AG04450 (cell line): ENCODE data around the gene TMEM141. TPM values are rescaled to one million over a fixed set of nuclear protein-coding genes. Genes with fewer than 3 reads are reported as not detected.
"Not testable (repeated sequence)": the region's sequence is repeated elsewhere in the genome, so short reads cannot be mapped to it uniquely, and the experiment has no call there.

Source experiments
- CTCF ChIA-PET: fragments of 300-600, 350-600 bp; formaldehyde crosslinking; extraction: SDS; loops from one replicate; lab custom pipeline; 2022; ENCODE audit warnings: antibody characterized with exemption, inconsistent platforms; lab: Charles Lee
- POLR2A ChIA-PET: fragments of 350-600 bp; formaldehyde crosslinking; extraction: SDS; loops from one replicate; lab custom pipeline; 2021; ENCODE audit warnings: antibody characterized with exemption, inconsistent platforms; lab: Yijun Ruan, JAX
- DNase-seq: peaks from one replicate; pipeline ENCODE4 v3.0.0-alpha.2; 2011; ENCODE audit warnings: low read depth, low spot score
- H3K27ac ChIP-seq: one replicate; pipeline ENCODE4 v1.5.1; 2012; ENCODE audit warnings: low read depth, low read length, control low read depth
- H3K27me3 ChIP-seq: one replicate; pipeline ENCODE4 v1.6.0; 2012; ENCODE audit warnings: low read length; ENCODE audit not compliant: control insufficient read depth, insufficient read depth
- H3K4me3 ChIP-seq: 2 replicates; pipeline ENCODE4 v1.5.1; 2011; ENCODE audit warnings: mild to moderate bottlenecking, low read depth, low read length, control low read depth
- H3K9me3 ChIP-seq: 2 replicates; pipeline ENCODE4 v1.5.1; 2012; ENCODE audit warnings: low read length; ENCODE audit not compliant: control insufficient read depth, insufficient read depth
- CTCF ChIP-seq: IDR thresholded peaks from 2 replicates; pipeline ENCODE4 v1.5.1; 2011; ENCODE audit warnings: low read depth, low read length, control low read depth, inconsistent platforms
- polyA plus RNA-seq: library from polyadenylated mRNA; depleted of rRNA; stranded (reverse); fragments of >200 nt; gene quantifications from 2 replicates; pipeline ENCODE4 v1.2.3, GENCODE V29; 2011

Gene TMEM141
- polyA plus RNA-seq, 1 experiment: 34.9 TPM

DNA sequence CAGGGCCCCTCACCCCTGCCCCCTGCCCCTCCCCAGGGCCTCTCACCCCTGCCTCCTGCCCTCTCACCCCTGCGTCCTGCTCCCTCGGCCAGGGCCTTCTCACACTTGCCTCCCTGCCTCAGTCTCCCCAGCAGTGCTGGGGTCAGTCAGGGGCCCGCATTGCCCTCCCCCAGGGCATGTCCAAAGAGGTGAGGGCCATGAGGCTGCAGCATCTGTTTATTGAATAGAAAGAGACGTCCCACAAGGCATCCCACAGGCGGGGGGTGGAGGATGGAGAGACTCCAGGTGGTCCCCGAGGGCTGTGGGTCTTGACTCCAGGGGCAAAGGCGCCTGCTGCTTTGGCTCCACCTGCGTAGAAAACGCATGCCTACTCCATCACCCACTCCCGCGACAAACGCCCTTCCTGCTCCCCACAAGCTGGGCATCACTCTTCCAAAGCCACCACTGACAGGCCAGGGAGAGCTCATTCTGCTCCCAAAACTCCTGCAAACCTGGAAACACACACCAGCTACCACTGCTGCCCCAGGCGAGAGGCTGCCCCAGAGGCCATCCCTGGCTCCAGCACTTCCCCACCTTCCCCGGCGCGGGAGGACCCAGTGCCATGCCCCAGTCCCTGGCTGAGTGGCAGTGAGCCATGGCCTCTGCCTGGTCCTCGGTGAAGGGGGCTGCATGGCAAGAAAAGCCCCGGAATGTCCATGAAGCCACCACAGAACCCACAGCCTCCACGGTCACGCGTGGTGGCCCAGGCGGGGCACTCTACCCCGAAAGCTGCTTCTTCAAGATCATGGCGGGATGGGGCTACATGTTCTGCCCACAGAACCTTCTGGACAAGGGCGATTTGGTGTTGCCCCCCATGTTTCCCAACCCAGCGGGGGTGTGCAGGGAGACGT is 31.5 kb upstream of the TMEM141 start:
- H3K27me3 ChIP-seq: peaks cover 12% of the 10 kb centered on the region
- CTCF ChIA-PET: interaction anchor here (0.9 to 1.4 kb wide), 5 partner anchors 8 to 30 kb away, joined by 3 to 11 read pairs (median 3); no protein-coding TSS in a partner anchor

DNA sequence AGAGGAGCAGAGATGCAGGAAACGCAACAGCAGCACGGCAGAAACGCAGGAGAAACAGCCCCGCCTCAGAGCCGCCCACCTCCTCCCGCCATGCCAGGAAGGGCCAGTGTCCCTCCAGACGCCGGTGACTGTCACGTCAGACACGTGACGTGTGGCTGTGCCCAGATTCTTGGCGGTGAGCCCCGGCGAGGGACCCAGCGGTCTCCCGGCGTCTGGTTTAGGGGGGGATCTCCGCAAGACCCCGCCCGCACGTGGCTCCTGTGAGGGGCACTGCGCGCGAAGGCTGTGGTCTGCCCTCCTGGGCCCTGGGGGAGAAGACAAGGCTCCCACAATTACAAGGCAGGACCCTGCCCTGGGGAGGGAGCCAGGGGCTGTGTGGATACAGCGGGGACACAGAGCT is 30.7 kb upstream of the TMEM141 start:
- no peak for TF ChIP-seq CTCF
- CTCF ChIA-PET: interaction anchor here (0.9 to 1.4 kb wide), 4 partner anchors 9 to 31 kb away, joined by 3 to 11 read pairs (median 3); no protein-coding TSS in a partner anchor

More for the DNA sequence above, 31.5 kb upstream of the TMEM141 start:
- DNase-seq: no peak
- Histone ChIP-seq H3K27ac (no peak overlapping the region), H3K4me3 (no peak overlapping the region), H3K9me3 (peaks cover 29% of the 10 kb centered on the region)
- POLR2A ChIA-PET: no interaction called here
- TF ChIP-seq CTCF: no peak

GRCh38 chr9:136760834-136761544 is 30.2 kb upstream of the TMEM141 start:
- Histone ChIP-seq H3K27me3 (peaks cover 12% of the 10 kb centered on the region), H3K9me3 (peaks cover 16% of the 10 kb centered on the region)
- H3K4me3 ChIP-seq, H3K27ac ChIP-seq: not testable (repeated sequence)
- CTCF ChIA-PET: interaction anchor here (0.9 to 1.4 kb wide), 5 partner anchors 9 to 32 kb away, joined by 3 to 11 read pairs (median 3); no protein-coding TSS in a partner anchor
- DNase-seq: peak; percentile 30
- peak; percentile 78 for TF ChIP-seq CTCF
- POLR2A ChIA-PET: interaction anchor here (1.7 kb wide), 1 partner anchor 33 kb away, joined by 6 read pairs; no protein-coding TSS in a partner anchor

More for the DNA sequence above, 30.7 kb upstream of the TMEM141 start:
- POLR2A ChIA-PET: interaction anchor here (1.7 kb wide), 1 partner anchor 32 kb away, joined by 6 read pairs; no protein-coding TSS in a partner anchor
- no peak overlapping the region for H3K27ac ChIP-seq
- H3K4me3 ChIP-seq: no peak overlapping the region
- no peak for DNase-seq
- H3K9me3 ChIP-seq: peaks cover 22% of the 10 kb centered on the region
- peaks cover 12% of the 10 kb centered on the region for H3K27me3 ChIP-seq

DNA sequence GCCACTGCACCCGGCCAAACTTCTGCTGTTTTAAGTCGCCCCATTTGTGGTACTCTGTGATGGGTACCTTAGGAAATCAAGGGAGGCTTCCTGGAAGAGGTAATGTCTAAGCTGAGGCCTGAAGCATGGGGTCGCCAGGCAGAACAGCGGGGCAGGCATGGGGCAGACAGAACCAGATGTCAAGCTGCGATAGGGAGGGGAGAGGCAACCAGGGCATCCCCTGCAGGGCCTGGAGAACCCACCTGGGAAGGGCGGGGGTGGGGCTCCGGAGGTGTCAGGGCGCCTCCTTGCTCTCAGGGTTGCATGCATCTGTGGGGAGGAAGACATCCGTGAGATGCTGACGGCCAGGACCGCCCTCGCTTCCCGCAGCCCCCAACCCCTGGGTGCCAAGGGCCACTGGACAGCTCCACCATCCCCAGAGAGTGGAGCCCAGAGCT is 29.6 kb upstream of the TMEM141 start:
- no peak for DNase-seq
- no peak for TF ChIP-seq CTCF
- Histone ChIP-seq H3K4me3 (no peak overlapping the region), H3K27ac (no peak overlapping the region), H3K27me3 (peaks cover 12% of the 10 kb centered on the region), H3K9me3 (peaks cover 11% of the 10 kb centered on the region)
- POLR2A ChIA-PET: interaction anchor here (1.7 kb wide), 1 partner anchor 33 kb away, joined by 6 read pairs; no protein-coding TSS in a partner anchor
- CTCF ChIA-PET: interaction anchor here (0.5 to 1.4 kb wide), 4 partner anchors 10 to 216 kb away, joined by 3 to 11 read pairs (median 5); no protein-coding TSS in a partner anchor
